ENCODE data around the gene ATXN7L1.
"Not testable (repeated sequence)": the region's sequence is repeated elsewhere in the genome, so short reads cannot be mapped to it uniquely, and the experiment has no call there.

The ATXN7L1 gene

DNA sequence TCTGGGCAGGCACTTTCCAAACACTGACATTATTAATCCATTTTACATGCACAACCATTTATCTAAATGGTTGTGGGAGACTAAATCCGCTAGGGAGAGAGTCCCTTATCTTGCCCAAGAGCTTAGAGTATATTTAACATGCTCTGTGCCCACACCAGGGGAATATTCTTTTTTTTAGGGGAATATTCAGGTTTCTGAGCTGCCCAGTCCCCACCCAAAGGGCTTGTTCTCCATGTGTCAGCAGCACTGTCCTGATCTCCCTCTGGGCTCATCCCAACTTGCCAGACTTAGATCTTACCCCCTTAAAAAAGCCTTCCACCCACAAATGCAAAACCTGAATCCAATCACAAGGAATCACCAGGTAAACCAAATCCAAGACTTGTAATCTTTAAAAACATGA lies 132.1 kb downstream of the ATXN7L1 start:
- no peak for DNase-seq (ENCODE audit: low read depth)

DNA sequence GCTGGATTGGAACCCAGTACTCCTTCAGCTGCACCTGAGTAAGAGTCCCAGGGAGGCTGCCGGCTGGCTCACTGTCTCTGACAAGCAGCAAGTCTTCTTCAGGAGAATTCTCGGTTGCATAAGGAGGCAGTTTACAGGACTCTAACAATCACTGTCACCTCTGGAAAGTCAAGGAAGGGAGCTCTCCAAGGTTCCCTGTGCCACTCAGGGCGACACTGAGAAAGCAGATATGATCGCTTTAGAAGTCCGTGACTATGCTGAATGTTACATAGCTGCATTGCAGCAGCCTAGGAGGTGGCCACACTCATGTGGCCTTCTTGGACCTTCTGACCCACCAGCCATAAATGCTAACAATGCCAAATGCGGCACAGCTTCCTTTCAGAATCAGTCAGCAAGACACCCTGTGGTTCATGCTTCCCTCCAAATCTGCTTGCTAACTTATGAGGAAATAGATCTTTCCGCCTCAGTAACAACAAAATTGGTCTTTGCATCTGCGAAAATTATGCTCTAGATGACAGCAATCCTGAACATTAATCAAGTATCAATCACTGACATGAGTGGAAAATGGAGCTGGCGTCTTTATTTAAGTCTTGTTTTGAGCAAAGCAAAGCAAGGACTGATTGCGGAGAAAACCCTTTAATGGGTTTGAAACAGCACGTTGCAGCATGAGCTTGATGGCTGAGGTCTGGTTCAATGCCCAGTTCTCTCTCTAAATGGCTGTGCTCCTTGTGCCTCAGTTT lies 132.9 kb downstream of the ATXN7L1 start:
- DNase-seq (ENCODE audit: low read depth) = no peak

DNA sequence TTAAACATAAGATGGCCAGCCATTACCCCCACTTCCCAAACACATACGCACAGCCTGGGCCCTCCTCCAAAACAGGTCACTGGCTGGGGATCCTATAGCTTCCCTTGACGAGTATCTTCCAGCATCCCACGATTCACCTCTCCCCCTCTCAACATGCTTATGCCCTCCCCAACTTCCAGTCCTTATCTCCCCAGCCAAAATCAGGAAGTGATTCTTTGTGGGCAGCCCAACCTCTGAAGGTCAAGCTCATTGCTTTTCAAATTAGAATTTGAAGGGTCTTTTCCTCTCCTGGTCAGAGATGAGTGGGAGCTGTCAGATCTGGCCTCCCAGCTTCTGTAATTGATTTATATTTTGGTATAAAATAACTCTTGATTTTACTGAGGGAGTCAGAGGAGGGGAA lies 133.6 kb downstream of the ATXN7L1 start:
- DNase-seq (ENCODE audit: low read depth) = no peak

DNA sequence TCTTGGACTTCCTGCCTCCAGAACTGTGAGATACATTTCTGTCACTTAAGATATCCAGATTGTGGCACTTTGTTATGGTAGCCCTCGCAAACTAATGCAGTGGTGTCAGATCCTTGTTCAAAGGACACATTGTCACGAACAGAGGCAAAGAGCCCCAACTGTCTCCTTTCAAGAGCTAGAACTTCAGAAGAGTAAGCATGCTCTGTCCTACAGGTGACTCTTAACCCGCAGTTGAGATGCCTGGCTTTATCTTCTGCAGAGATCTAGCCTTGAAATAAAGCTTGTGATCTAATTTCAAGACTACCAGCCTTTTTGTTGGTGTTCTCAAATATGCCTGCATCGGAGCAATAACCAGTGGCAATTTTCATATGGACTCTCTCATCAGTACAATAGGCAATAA lies 134.4 kb downstream of the ATXN7L1 start:
- DNase-seq (ENCODE audit: low read depth) = no peak

DNA sequence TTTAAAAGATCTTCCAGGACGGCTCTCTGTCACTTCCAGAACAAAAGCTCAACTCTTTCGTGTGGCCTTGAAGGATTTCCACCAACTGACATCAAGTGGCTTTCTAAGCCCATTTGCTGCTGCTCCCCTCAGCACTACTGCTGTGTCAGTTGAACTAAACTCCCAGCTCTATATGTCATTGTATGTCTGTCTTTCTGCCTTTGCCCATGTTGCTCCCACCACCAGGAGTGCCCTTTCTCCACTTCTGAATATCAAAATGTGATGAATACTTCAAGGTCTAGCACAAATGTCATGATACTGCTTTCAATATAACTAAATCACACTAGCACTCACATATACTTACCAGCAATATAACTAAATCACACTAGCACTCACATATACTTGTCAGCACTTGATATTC lies 138.3 kb downstream of the ATXN7L1 start:
- DNase-seq (ENCODE audit: low read depth) = no peak

DNA sequence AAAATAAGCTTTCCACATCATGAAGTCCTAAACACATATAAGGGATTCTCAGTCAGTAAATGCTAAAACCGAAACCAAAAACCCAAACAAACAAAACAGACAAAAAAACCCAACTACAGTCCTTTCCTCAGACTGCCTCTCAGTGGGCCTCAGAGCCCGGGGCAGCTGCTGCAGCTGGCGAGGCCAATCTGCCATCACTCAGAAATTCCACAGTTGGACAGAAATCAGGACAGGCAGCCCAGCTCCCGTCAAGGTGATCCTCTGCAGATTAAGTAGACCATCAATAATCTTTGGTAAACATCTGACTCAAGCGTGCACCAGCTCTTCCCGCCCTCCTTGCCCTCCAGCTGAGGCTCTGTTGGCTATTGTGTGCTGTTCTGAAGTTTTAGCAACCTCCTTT lies 142.2 kb downstream of the ATXN7L1 start:
- no peak for DNase-seq (ENCODE audit: low read depth)

DNA sequence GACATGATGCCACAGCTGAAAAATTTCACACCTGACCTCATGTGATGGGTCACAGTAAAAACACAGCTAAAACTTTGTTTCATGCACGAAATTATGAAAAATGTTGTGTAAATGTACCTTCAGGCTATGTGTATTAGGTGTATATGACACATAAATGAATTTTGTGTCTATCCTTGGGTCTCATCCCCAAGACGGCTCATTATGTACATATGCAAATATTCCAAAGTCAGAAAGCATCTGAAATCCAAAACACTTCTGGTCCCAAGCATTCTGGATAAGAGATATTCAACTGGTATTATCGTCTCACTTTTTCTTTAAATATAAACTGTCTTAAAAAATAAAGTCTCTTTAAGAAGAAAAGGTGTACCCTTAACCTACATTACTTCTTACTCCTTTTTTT lies 145.4 kb downstream of the ATXN7L1 start:
- no peak for DNase-seq (ENCODE audit: low read depth)

DNA sequence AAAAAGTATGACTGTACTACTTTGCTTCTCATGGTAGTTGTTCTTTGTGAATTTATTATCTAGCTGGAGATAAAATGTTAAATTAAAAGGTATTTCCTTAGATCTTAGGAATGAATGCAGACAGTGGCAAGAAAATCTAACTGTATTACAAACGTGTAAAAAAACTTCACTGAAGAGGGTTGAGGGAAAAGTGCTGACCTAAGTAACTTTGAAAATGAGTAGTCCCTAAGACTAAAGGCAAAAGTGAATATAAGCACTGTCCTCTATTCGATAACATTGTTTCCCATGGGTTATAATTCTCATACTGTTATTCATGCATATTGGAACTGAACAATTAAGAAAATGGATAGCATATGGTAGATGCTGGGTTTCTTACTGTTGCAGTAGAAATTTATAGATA lies 148.4 kb downstream of the ATXN7L1 start:
- no peak for DNase-seq (ENCODE audit: low read depth)

DNA sequence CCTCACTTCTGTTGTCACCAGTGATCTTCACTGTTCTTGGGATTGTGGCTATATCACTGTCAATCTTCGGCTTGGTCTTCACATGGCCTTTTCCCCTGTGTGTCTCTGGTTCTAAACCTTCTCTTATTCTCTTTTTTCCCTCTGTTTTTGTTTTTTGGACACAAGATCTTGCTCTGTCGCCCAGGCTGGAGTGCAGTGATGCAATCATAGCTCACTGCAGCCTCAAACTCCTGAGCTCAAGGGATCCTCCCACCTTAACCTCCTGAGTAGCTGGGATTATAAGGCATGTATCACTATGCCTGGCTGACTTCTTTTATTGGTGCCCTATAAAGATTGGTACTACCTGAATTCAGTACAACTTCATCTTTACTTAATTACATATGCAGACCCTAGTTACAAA lies 151.7 kb downstream of the ATXN7L1 start:
- DNase-seq (ENCODE audit: low read depth) = no peak

DNA sequence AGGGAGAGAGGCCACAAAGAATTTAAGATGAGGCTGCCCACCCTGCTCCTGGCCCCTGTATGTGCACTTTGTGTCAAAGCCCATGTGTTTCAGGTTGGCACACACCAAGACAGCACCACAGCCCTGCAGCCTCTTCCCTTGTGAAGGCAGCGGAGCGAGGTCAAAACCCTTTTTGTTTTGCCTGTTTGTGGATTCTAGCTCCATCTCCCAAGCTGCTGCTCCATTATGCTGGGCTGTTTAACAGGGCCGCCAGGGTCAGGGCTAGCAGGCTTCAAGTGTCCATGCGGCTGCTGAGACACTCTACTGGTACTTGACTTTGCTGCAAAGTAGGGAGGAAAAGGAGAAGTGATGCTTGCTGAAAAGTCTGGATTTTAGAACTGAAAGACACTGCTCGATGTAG lies 152.8 kb downstream of the ATXN7L1 start:
- DNase-seq (ENCODE audit: low read depth) = no peak

DNA sequence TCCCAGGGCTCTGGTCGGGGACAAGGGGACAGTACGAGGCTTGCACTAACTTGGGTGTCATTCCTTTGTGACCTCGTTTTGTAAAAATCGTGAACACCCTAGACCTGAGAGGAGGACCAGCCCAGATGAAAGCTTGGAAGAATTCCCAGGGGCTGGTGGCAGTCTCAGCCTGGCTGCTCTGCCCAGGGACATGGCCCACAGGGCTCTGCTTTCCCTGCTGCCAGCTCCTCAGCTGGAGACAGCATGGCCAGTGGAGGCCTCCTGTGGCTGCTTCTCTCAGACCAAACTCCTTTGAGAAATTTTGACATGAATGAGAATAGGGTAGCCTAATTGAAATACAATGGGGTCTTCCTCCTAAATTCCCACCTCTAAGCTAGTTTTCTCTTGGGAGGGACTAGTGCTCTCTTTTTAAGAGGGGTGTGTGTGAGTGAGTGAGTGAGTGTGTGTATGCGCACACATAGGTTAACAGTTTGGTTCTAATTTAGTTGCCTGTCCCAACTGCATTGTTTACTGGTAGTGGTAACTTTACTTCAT lies 154.8 kb downstream of the ATXN7L1 start:
- no peak for DNase-seq (ENCODE audit: low read depth)

DNA sequence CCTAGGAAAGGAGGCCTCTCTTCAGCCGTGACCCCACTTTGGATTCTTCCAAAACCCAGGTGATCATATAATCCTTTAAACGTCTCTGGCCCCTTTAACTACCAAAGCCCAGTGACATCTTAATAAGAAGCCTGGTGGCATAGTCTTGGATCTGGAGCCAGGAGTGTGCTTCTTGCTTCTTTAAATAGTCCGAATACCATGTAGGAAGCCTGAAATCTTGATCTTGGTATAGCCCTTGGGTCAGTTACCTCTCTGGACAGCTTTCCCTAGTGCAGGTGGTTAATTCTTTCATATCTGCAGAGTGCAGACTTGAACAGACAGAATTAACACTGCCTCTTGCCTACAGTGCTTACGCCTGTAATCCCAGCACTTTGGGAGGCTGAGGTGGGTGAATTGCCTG lies 156.5 kb downstream of the ATXN7L1 start:
- no peak for DNase-seq (ENCODE audit: low read depth)

DNA sequence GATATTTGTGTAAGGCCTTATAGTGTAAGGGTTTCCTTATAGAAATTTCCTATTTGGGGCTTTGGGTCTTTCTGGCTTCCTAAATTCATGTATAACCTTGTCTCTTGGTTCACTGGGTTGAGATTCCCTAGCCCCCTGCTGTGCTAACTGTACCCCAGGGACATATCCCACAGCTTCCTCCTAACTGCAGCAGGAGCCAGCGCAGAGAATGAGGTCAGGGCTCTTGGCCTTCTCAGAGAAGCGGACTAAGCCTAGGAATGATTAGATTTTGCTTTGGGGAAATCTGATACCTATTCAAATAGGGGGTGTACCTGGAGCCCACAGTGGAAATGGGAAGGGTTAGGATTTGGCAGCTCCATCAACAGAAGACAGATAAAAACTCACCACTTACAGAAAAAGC lies 157.0 kb downstream of the ATXN7L1 start:
- no peak for DNase-seq (ENCODE audit: low read depth)

DNA sequence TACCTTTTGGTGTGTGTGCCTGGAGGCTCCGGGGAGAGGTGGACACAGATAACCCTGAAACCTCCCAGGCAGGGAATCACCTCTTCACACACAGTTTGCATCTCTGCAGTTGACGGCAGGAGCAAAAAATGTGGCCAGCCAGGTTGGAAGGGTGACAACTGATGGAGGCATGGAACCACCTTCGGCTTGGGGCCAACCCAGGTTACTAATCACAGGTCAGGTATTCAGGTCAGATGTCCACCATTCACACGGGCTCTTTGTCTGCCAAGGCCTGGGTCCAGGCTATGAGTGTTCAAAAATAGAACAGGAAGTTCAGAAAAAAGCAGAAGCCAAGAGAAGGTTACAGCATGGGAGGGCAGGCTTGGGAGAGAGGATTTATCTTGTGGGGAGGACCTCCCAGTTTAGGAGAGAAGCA lies 157.9 kb downstream of the ATXN7L1 start:
- no peak for DNase-seq (ENCODE audit: low read depth)

DNA sequence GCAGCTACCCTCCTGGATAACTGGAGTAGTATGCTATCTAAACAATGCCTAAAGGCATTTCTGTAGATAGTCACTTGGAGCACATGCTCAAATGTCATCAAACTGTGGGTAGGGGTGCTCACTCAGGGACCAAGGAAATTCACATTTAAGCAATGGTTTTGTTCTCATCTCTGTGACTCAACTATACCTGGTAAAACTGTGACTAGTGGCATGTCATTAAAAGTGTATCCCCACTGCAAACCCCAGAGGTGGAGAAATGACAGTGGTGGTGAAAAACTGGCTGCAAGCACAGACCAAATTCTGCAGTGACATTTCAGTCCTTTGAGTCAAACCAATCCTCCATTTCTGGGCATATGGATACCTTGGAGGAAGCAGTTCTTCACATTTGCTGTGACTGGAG lies 160.9 kb downstream of the ATXN7L1 start:
- DNase-seq (ENCODE audit: low read depth) = no peak

DNA sequence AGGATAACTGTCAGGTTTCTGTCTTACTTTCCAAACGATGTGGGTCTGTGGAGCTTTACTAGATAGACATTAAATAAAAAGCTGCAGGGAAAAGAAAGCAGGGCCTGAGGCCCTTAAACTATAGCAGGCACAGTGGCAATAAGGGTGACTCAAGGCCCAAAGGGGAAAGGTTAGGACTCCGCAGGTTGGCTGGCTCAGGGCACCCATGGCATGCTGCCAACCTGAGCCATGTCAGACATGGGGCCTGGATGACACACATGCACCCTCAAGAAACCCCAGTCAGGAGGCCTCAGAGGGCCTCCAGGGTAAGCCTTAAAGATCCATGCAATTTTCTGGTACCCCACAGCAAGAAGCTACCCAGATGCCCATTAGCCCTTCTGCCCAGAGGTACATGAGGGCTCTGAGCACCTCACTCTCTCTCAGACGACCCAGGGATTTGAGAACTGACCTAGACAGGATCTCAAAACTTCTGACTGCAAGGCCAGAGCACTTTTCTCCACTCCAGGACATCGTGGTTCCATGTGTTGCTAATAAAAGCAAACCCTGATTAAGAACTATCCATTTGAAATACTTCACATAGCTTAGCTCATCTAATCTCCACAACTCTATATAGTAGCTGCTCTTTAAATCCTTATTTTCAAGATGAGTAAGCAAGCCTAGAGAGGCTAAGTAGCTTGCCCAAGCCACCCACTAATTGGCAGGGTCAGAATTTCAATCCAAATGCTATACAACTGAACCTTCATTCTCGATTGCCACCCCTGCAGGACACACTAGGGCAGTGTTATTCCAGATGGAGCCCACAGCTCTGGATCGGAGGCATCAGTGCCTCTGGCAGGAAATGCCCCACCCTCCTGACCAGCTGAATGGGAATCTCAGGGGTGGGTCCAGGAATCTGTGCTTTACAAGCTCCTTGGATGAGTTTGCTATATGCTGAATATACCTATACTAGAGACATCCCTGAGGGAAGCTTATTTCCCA lies 162.6 kb downstream of the ATXN7L1 start:
- no peak for DNase-seq (ENCODE audit: low read depth)

DNA sequence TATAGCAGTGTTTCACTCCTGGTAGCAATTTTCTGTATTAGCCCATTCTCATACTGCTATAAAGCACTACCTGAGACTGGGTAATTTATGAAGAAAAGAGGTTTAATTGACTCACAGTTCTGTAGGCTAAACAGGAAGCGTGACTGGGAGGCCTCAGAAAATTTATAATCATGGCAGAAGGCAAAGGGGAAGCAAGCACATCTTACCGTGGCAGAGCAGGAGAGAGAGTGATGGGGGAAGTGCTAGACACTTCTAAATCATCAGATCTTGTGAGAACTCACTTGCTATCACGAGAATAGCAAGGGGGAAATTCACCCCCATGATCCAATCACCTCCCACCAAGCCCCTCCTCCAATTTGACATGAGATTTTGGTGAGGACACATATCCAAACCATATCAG lies 163.5 kb downstream of the ATXN7L1 start:
- DNase-seq (ENCODE audit: low read depth) = no peak

DNA sequence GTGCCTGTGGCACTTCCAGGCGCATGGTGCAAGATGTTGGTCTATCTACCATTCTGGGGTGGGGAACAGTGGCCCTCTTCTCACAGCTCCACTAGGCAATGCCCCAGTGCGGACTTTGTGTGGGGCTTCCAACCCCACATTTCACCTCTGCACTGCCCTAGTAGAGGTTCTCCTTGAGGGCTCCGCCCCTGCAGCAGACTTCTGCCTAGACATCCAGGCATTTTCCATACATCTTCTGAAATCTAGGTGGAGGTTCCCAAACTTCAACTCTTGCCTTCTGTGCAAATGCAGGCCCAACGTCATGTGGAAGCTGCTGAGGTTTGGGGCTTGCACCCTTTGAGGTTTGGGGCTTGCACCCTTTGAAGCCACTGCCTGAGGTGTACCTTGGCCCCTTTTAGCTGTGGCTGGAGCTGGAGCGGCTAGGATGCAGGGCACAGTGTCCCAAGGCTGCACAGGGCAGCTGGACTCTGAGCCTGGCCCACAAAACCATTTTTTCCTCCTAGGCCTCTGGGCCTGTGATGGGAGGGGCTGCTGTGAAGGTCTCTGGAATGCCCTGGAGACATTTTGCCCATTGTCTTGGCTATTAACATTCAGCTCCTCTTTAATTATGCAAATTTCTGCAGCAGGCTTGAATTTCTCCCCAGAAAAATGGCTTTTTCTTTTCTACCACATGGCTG lies 164.5 kb downstream of the ATXN7L1 start:
- no peak for DNase-seq (ENCODE audit: low read depth)

DNA sequence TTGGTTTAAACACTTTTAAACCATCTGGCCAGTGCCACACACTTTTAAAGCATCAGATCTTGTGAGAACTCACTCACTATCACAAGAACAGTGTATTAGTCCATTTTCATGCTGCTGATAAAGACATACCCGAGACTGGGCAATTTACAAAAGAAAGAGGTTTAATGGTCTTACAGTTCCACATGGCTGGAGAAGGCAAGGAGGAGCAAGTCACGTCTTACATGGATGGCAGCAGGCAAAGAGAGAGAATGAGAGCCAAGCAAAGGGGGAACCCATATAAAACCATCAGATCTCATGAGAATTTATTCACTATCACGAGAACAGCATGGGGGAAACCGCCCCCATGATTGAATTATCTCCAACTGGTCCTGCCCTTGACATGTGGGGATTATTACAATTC lies 165.7 kb downstream of the ATXN7L1 start:
- not testable (repeated sequence) for DNase-seq (ENCODE audit: low read depth)

DNA sequence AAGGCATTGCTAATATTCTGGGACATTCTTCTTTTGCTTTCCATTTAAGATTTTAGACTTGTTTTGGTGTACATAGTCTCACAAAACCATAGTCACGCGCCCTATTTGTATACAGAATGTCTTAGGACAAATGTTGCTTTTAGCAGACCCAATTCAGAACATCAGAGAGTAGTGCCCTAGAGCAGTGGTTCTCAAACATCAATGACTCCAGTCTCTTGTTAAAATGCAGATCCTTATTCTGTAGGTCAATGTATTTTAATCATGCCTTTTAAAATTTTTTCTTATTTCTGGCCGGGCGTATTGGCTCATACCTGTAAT lies 167.7 kb downstream of the ATXN7L1 start:
- no peak for DNase-seq (ENCODE audit: low read depth)

DNA sequence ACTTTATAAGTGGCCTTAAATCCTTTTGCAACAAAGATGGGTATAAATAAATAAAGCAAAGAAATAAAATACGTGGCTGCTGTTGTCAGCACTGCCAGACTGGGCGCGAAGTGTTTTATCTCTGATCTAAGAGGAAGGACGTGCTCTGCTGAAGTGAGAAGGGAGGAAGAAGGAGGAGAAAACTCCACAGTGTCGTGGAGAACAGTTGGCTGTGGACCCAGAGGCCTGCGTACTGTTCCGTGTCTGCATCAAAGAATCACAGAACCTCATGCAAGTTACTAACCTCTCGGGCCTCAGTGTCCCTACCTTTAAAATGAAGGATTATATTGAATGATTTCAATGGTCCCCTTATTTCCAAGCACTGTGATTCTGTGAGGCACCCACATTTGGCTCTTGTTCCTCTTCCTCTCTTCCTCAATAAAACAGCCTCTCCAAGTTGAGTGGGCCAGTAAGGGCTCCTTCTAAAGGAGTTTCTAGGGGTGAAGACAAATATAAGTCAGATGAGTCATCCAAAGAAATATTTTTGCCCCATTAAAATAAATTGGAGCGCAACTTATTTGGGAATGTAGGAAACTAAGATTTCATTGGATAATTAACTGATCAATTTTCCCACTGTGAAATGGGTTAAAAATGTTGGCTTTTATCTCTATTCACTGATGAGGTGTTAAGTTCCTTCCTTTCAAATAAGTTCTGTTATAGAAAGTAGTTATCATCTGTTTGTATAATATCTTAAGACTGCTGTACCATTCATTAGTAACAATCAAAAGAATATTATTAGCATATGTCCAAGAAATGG lies 168.2 kb downstream of the ATXN7L1 start:
- DNase-seq (ENCODE audit: low read depth) = no peak

DNA sequence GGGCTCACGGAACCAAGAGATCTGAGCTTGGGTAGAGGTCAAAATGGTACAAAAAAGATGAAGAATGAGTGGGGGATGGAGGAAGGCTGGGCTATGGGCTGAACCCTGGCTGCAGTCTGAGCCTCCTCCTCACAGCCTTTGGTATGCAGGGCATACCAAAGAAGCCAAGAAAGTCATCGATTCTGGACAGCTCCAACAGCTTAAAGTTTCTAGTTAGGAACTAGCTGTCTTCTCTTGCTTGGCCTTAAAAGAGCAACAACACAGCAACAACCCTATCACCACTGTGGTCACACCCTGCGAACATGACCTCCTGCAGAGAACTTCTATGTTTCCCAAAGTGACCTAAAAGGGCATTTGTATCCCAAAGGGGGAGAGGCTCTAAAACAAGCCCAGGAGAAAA lies 169.0 kb downstream of the ATXN7L1 start:
- DNase-seq (ENCODE audit: low read depth) = no peak

Measured in fibroblast of the conjunctiva (primary cell).